Suprapubic skin (tissue), 4 donors: ENCODE data around the gene KRT33B.

Source experiments
- CTCF ChIP-seq, 2 donors: fragments of 200-600 bp in 1 of 2; fragments of 450-650 bp in 1 of 2; sonication (generic) in 1 of 2; IDR thresholded peaks; one replicate each; pipeline ENCODE4 v1.5.1; 2016 to 2019; ENCODE audit warnings: antibody characterized with exemption in 2 of 2, mild to moderate bottlenecking in 1 of 2, moderate library complexity in 1 of 2
- EP300 ChIP-seq: sonication (generic); formaldehyde crosslinking; IDR thresholded peaks from one replicate; pipeline ENCODE4 v1.6.1; 2017; ENCODE audit warnings: antibody characterized with exemption
- POLR2AphosphoS5 ChIP-seq, 3 donors: sonication (generic); formaldehyde crosslinking; IDR thresholded peaks; one replicate each; pipeline ENCODE4 v1.6.1; 2017; ENCODE audit warnings: antibody characterized with exemption in 3 of 3

- TF ChIP-seq CTCF (IDR thresholded peaks at IDR 0.05), result no peak
- TF ChIP-seq EP300, result no peak
- TF ChIP-seq POLR2AphosphoS5 (IDR thresholded peaks at IDR 0.05), result no peak
Measured at GRCh38 chr17:41331606-41332005, 38.0 kb downstream of the KRT33B start.
